GM12878 (cell line): ENCODE data around the gene TMEM40. TPM values are rescaled to one million over a fixed set of nuclear protein-coding genes. Genes with fewer than 3 reads are reported as not detected.
"Not testable (repeated sequence)": the region's sequence is repeated elsewhere in the genome, so short reads cannot be mapped to it uniquely, and the experiment has no call there.

Experiments used
- ATAC-seq: fragments of 200-7000 bp; cut with Tn5 transposase; 3 replicates; pipeline ENCODE4 v1.9.1; 2020; ENCODE audit warnings: mild to moderate bottlenecking, moderate library complexity
- BruUV-seq: library from RNA; stranded (reverse); fragments of 400-500 nt; replicated peaks from 2 replicates; lab custom pipeline; 2021; lab: Mats Ljungman, UMichigan
- CTCF ChIA-PET: fragments of 300-600 bp; sonication (Branson Sonifier 250); formaldehyde crosslinking; extraction: SDS; loops from one replicate; lab custom pipeline; 2021; ENCODE audit warnings: inconsistent platforms; lab: Yijun Ruan, JAX
- POLR2A ChIA-PET: fragments of 350-600 bp; formaldehyde crosslinking; extraction: SDS; loops from one replicate; lab custom pipeline; 2021; ENCODE audit warnings: inconsistent platforms; lab: Charles Lee
- RAD21 ChIA-PET: fragments of 300-600 bp; sonication (Branson Sonifier 250); formaldehyde crosslinking; loops from one replicate; lab custom pipeline; 2023; ENCODE audit warnings: antibody characterized with exemption; ENCODE audit not compliant: unreplicated experiment; lab: Charles Lee
- SMC1A ChIA-PET: fragments of 300-600 bp; sonication (Branson Sonifier 250); formaldehyde crosslinking; loops from one replicate; lab custom pipeline; 2023; ENCODE audit not compliant: unreplicated experiment, uncharacterized antibody; lab: Charles Lee
- DNase-seq: peaks from one replicate; pipeline ENCODE4 v3.0.0-alpha.2; 2011; ENCODE audit warnings: low read depth, low spot score
- FAIRE-seq: peaks from 3 replicates; lab custom pipeline; 2011; peaks lifted over from hg19 to GRCh38; lab: Jason Lieb, UNC
- H2AFZ ChIP-seq: 2 replicates; pipeline ENCODE4 v1.6.0; 2011; ENCODE audit warnings: low read depth, low read length, control low read depth; ENCODE audit not compliant: control insufficient read depth
- H3K27ac ChIP-seq: 2 replicates; pipeline ENCODE4 v1.5.1; 2011; ENCODE audit warnings: control low read depth; ENCODE audit not compliant: control insufficient read depth, insufficient read depth
- H3K27me3 ChIP-seq, 2 experiments: replicated peaks in 1 of 2; 2 replicates each; pipeline versions ENCODE4 v1.6.0 to v1.6.1; 2011; ENCODE audit warnings: low read length in 1 of 2; ENCODE audit not compliant: control insufficient read depth in 2 of 2, insufficient read depth in 2 of 2
- H3K36me3 ChIP-seq, 2 experiments: 2 replicates each; pipeline ENCODE4 v1.5.1; 2011; ENCODE audit warnings: low read length in 1 of 2; ENCODE audit not compliant: control insufficient read depth in 2 of 2, insufficient read depth in 2 of 2
- H3K4me1 ChIP-seq: 2 replicates; pipeline ENCODE4 v1.6.1; 2011; ENCODE audit warnings: mild to moderate bottlenecking, low read length, moderate library complexity, mixed read lengths; ENCODE audit not compliant: control insufficient read depth, insufficient read depth
- H3K4me2 ChIP-seq: 2 replicates; pipeline ENCODE4 v1.6.0; 2011; ENCODE audit warnings: control low read depth; ENCODE audit not compliant: control insufficient read depth, insufficient read depth
- H3K4me3 ChIP-seq: fragments of 200-600 bp; sonication (generic); 2 replicates; pipeline ENCODE4 v1.5.1; 2016
- H3K79me2 ChIP-seq: 2 replicates; pipeline ENCODE4 v1.6.0; 2011; ENCODE audit warnings: low read length; ENCODE audit not compliant: control insufficient read depth, insufficient read depth
- H3K9ac ChIP-seq: 2 replicates; pipeline ENCODE4 v1.8.0; 2011; ENCODE audit warnings: low read length, control low read depth, mixed read lengths; ENCODE audit not compliant: control insufficient read depth, insufficient read depth
- H3K9me3 ChIP-seq: replicated peaks from 3 replicates; pipeline ENCODE4 v1.5.1; 2011; ENCODE audit warnings: mild to moderate bottlenecking, low read length; ENCODE audit not compliant: control insufficient read depth, insufficient read depth
- H4K20me1 ChIP-seq: 2 replicates; pipeline ENCODE4 v1.6.0; 2011; ENCODE audit not compliant: control insufficient read depth, insufficient read depth
- SIX5 ChIP-seq: IDR thresholded peaks from 2 replicates; pipeline ENCODE4 v1.6.1; 2011; ENCODE audit warnings: mild to moderate bottlenecking, low read depth, low read length, moderate library complexity; ENCODE audit not compliant: severe bottlenecking
- WGBS: methylation state at CpG from one replicate; pipeline ENCODE4 v1.1.6; 2016; ENCODE audit warnings: low lambda C conversion rate; ENCODE audit not compliant: insufficient replicate concordance, insufficient coverage; ENCODE audit errors: missing lambda C conversion rate; 5-methylcytosine and 5-hydroxymethylcytosine counted together
- in situ Hi-C: fragments of 300-500 bp; cut with MboI; formaldehyde crosslinking; loops from 9 replicates; pipeline ENCODE4 v1.14.3; 2018; ENCODE audit warnings: mixed read lengths
- intact Hi-C: fragments of 100-400 bp; cut with micrococcal nuclease; formaldehyde crosslinking; loops from one replicate; pipeline ENCODE4 v1.14.2; 2022; ENCODE audit not compliant: unreplicated experiment
- polyA plus RNA-seq, 11 experiments: library from polyadenylated mRNA; depleted of rRNA in 4 of 11; unstranded in 6 of 11; stranded (reverse) in 5 of 11; fragments of >200 nt; fragmentation: Nextera tagmentation in 4 of 11; fragmentation: Illumina TruSeq in 1 of 11; extraction: Ambion mirVana in 4 of 11; extraction: Trizol in 1 of 11; gene quantifications; 1 replicate in 1 of 11; 2 replicates in 10 of 11; pipeline versions ENCODE4 v1.2.1 to v1.2.3, GENCODE V29; 2011 to 2016; ENCODE audit warnings: inconsistent platforms in 2 of 11, missing spikeins in 2 of 11, low read depth in 1 of 11
- total RNA-seq, 4 experiments: library from RNA; depleted of rRNA in 3 of 4; stranded (reverse); fragments of >200 nt in 3 of 4; fragmentation: Illumina TruSeq in 1 of 4; extraction: Trizol in 1 of 4; gene quantifications; 2 replicates each; pipeline versions ENCODE4 v1.2.1 to v1.2.3, GENCODE V29; 2013 to 2021

TMEM40 gene
- total and polyA plus RNA-seq, 10 of the 15 experiments (the other 5 are each of a cell fraction or from before 2014, with no cell fraction given) = 0.10 to 0.46 (median 0.27) TPM; not detected in 3

DNA sequence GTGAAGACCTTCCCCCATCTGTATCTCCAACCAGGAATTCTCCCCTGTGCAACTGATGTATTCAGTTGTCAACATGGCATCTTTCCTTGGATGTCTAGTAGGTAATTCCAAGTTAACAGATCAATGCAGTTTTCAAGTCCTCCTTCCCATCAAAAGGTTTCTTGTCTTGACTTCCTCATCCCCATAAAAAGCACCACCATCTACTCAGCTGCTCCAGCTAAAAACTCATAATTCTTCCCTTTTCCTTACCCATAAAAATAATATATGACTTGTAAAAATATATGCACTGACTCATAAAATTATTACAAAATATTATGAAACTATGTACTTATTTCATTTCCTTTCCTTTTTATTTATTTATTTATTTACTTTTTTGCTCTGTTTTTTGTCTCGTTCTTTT lies 32.4 kb upstream of the TMEM40 start:
- no TSS peak for BruUV-seq
- Histone ChIP-seq H3K4me3 (no peak overlapping the region), H3K27me3 (peaks cover 2 to 3% of the 10 kb centered on the region in 2 experiments), H3K36me3 (no peaks in the 10 kb centered on the region), H3K9ac (no peak overlapping the region), H3K27ac (no peak overlapping the region), H4K20me1 (no peaks in the 10 kb centered on the region)
- ChIA-PET SMC1A (interaction anchor here (1.0 kb wide), 1 partner anchor 82 kb away, joined by 3 read pairs; no protein-coding TSS in a partner anchor), RAD21 (no interaction called here)
- intact Hi-C loops = no loop called here
- no peak for TF ChIP-seq SIX5
- TF ChIP-seq, all 136 proteins: peak for 0
- ATAC-seq (no peak), DNase-seq (no peak), FAIRE-seq (no peak)
- no peaks in the 10 kb centered on the region for H3K9me3 ChIP-seq
- in situ Hi-C loops = no loop called here
- H3K4me2 ChIP-seq = no peak overlapping the region
- ChIA-PET POLR2A (no interaction called here), CTCF (interaction anchor here (0.7 kb wide), 1 partner anchor 11 kb away, joined by 3 read pairs; no protein-coding TSS in a partner anchor)
- H3K79me2 ChIP-seq = no peaks in the 10 kb centered on the region
- H2AFZ ChIP-seq = no peak overlapping the region
- WGBS = 55% methylated on average over 1 of the region's 1 CpG
- H3K4me1 ChIP-seq = no peaks in the 10 kb centered on the region

DNA sequence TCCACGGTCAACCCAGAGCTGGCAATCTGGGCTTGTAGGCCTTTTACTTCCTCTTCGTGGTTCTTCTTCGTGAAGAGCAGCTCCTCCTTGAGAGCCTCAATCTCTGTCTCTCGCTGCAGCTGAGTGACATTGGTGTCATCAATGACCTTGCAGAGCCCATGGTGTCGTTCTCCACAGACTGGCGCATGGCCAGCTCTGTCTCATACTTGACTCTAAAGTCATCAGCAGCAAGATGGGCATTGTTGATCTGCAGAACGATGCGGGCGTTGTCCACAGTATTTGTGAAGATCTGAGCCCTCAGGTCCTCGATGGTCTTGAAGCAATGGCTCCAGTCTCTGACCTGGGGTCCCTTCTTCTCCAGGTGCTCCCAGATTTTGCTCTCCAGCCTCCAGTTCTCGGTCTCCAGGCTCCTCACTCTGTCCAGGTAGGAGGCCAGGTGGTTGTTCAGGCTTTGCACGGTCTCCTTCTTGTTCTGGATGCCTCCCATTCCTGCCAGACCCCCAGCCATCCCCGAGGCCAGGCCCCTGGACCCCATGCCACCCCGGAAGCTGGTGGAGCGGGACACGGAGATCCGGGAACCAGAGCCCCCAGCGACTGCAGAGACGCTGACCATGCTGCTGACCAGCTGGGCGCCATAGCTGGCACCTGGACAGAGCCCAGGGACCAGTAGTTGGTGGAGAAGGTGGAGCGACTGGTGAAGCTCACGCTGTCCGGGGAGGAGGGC lies 29.1 kb upstream of the TMEM40 start:
- H3K4me1 ChIP-seq, H3K4me3 ChIP-seq, POLR2A ChIA-PET, H3K79me2 ChIP-seq, H3K4me2 ChIP-seq, H4K20me1 ChIP-seq, in situ Hi-C loops, H3K9ac ChIP-seq, ATAC-seq, FAIRE-seq, BruUV-seq, H3K27ac ChIP-seq, H2AFZ ChIP-seq, H3K36me3 ChIP-seq, intact Hi-C loops, H3K9me3 ChIP-seq, DNase-seq, H3K27me3 ChIP-seq: not testable (repeated sequence)
- ChIA-PET RAD21 (interaction anchor here (1.6 to 1.9 kb wide), 3 partner anchors 22 to 103 kb away, joined by 5 to 9 read pairs (median 6); partner anchors contain the start of gene RPL32), CTCF (interaction anchor here (0.6 to 3.5 kb wide), 12 partner anchors 11 to 994 kb away, joined by 3 to 20 read pairs (median 4); partner anchors contain the start of gene RPL32), SMC1A (interaction anchor here (2.4 kb wide), 1 partner anchor 103 kb away, joined by 6 read pairs; no protein-coding TSS in a partner anchor)
- 43% methylated on average over 23 of the region's 23 CpGs for WGBS
